Spleen (tissue), 13 donors: ENCODE results near the gene ABI2. TPM values are rescaled to one million over a fixed set of nuclear protein-coding genes. Genes with fewer than 3 reads are reported as not detected.

Experiments
- DNase-seq: peaks from one replicate; pipeline ENCODE4 v3.0.0-alpha.2; 2020
- H3K27ac ChIP-seq, 8 donors: fragments of 200-600 bp; sonication (generic) in 7 of 8; 1 replicate in 4 of 8; 2 replicates in 4 of 8; pipeline versions ENCODE4 v1.5.0 to v1.8.0; 2016 to 2021; ENCODE audit warnings: inconsistent platforms in 4 of 8, mild to moderate bottlenecking in 4 of 8, moderate library complexity in 1 of 8
- H3K27me3 ChIP-seq, 7 donors: fragments of 200-600 bp; sonication (generic) in 6 of 7; replicated peaks in 1 of 7; 1 replicate in 4 of 7; 2 replicates in 3 of 7; pipeline versions ENCODE4 v1.5.0 to v1.8.0; 2016 to 2021; ENCODE audit warnings: inconsistent platforms in 3 of 7, mild to moderate bottlenecking in 1 of 7
- H3K36me3 ChIP-seq, 6 donors: fragments of 200-600 bp; sonication (generic) in 5 of 6; 1 replicate in 4 of 6; 2 replicates in 2 of 6; pipeline versions ENCODE4 v1.5.0 to v1.8.0; 2016 to 2021; ENCODE audit warnings: inconsistent platforms in 2 of 6
- H3K4me1 ChIP-seq, 6 donors: fragments of 200-600 bp; sonication (generic) in 5 of 6; 1 replicate in 3 of 6; 2 replicates in 3 of 6; pipeline versions ENCODE4 v1.5.0 to v1.8.0; 2016 to 2021; ENCODE audit warnings: inconsistent platforms in 3 of 6
- H3K4me3 ChIP-seq, 8 donors: fragments of 200-600 bp; sonication (generic) in 7 of 8; 1 replicate in 4 of 8; 2 replicates in 4 of 8; pipeline versions ENCODE4 v1.5.0 to v1.8.0; 2016 to 2021; ENCODE audit warnings: inconsistent platforms in 4 of 8, mild to moderate bottlenecking in 4 of 8, moderate library complexity in 2 of 8
- H3K9me3 ChIP-seq, 8 donors: fragments of 200-600 bp; sonication (generic) in 7 of 8; 1 replicate in 4 of 8; 2 replicates in 4 of 8; pipeline versions ENCODE4 v1.5.0 to v1.8.0; 2016 to 2021; ENCODE audit warnings: inconsistent platforms in 4 of 8
- CTCF ChIP-seq, 11 experiments: fragments of 200-600 bp in 7 of 11; fragments of 450-650 bp in 4 of 11; sonication (generic) in 4 of 11; IDR thresholded peaks in 8 of 11; conservative IDR thresholded peaks in 3 of 11; 1 replicate in 7 of 11; 2 replicates in 4 of 11; pipeline versions ENCODE4 v1.4.0 to v1.8.0; 2016 to 2021; ENCODE audit warnings: antibody characterized with exemption in 11 of 11, inconsistent platforms in 4 of 11, mild to moderate bottlenecking in 1 of 11
- POLR2A ChIP-seq, 3 donors: fragments of 450-650 bp; IDR thresholded peaks; one replicate each; pipeline ENCODE4 v1.5.1; 2017; ENCODE audit warnings: antibody characterized with exemption in 3 of 3, mild to moderate bottlenecking in 1 of 3
- POLR2AphosphoS5 ChIP-seq, 3 donors: sonication (generic); formaldehyde crosslinking; IDR thresholded peaks; one replicate each; pipeline ENCODE4 v1.5.1; 2017; ENCODE audit warnings: antibody characterized with exemption in 3 of 3
- WGBS, 5 donors: extraction: QIAGEN DNeasy Blood & Tissue Kit in 3 of 5; methylation state at CpG; one replicate each; pipeline versions ENCODE4 v1.1.5 to v1.1.7; 2013 to 2018; 5-methylcytosine and 5-hydroxymethylcytosine counted together
- intact Hi-C: fragments of 100-400 bp; cut with DNase I; formaldehyde crosslinking; loops from one replicate; pipeline ENCODE4 v1.15.0; 2023; ENCODE audit warnings: low total_unique reads
- long read RNA-seq, 2 donors: transcript quantifications; one replicate each; lab custom pipeline, GENCODE V29; 2026
- polyA plus RNA-seq, 3 donors: library from polyadenylated mRNA; stranded (reverse); fragments of 200-250 nt; gene quantifications; one replicate each; pipeline ENCODE4 v1.2.1, GENCODE V29; 2013
- total RNA-seq, 7 donors: library from RNA; depleted of rRNA in 3 of 7; stranded (reverse); fragments of >200 nt in 3 of 7; fragmentation: NEBNext Ultra II Directional in 4 of 7; extraction: Animal tissue kit (Norgen Biotek cat#: 25700) in 4 of 7; gene quantifications; one replicate each; pipeline versions ENCODE4 v1.1.0 to v1.2.1, GENCODE V29; 2016 to 2021
- donor health status: healthy with polysubstance abuse.
- donor health status: DM: no; HTN: no; CAD: no; lungs with moderate emphysema.
- donor health status: DM: no; HTN: no; CAD: no.
- donor health status: Bipolar disorder and iron deficiency.
- donor health status: healthy.
- donor health status: DM: no; HTN: no; CAD: no.
- donor health status: DM: yes; HTN: yes; CAD: no.

The ABI2 gene
- total RNA-seq, result 10 to 100 TPM; 30.1 to 46.9 (median 37.0) TPM
- polyA plus RNA-seq, result 1 to 10 TPM; 6.0 to 9.6 (median 6.6) TPM
- long read RNA-seq, donor 1, full-length matches to known transcripts, result 8 of 27 reads
- long read RNA-seq, donor 1, partial matches to known transcripts, result 19 of 27 reads
- long read RNA-seq, donor 1, other reads (novel, unspliced or antisense), result 0 of 27 reads
- long read RNA-seq, donor 2, full-length matches to known transcripts, result 7 of 7 reads
- long read RNA-seq, donor 2, partial matches to known transcripts, result 0 of 7 reads
- long read RNA-seq, donor 2, other reads (novel, unspliced or antisense), result 0 of 7 reads

GRCh38 chr2:203327901-203328759 lies at the start of gene ABI2:
TSS of gene ABI2 (plus strand) at chr2:203328394. CDS start at chr2:203328515, 121 bp downstream.
- TF ChIP-seq POLR2A (IDR thresholded peaks at IDR 0.05) (no peak), CTCF (IDR thresholded peaks at IDR 0.05 in 8 of 11, conservative IDR thresholded peaks at IDR 0.05 in 3 of 11) (no peak), POLR2AphosphoS5 (IDR thresholded peaks at IDR 0.05) (peak in 2 of 3 donors; percentile 73 to 75)
- peaks cover 0 to 39% (median 26%) of the 10 kb centered on the region in 6 donors for H3K4me1 ChIP-seq
- H3K4me3 ChIP-seq, result peak within 1 kb of the TSS; percentile 83 to 100 (median 98)
- peak within 1 kb of the TSS; percentile 27 to 86 (median 83) for H3K27ac ChIP-seq
- DNase-seq, result peak; percentile 89
- no peaks in the 10 kb centered on the region for H3K27me3 ChIP-seq
- 0 to 1% (median 1%) methylated on average over 32 to 98 of the region's 98 CpGs for WGBS, 5 donors
- H3K9me3 ChIP-seq, result no peaks in the 10 kb centered on the region
- no peaks in the 10 kb centered on the region for H3K36me3 ChIP-seq
- intact Hi-C loops, result no loop called here

GRCh38 chr2:203279288-203279687 lies 48.9 kb upstream of the ABI2 start:
- intact Hi-C loops, result no loop called here
- no peak overlapping the region for H3K4me3 ChIP-seq
- TF ChIP-seq CTCF (IDR thresholded peaks at IDR 0.05 in 8 of 11, conservative IDR thresholded peaks at IDR 0.05 in 3 of 11), result no peak
- TF ChIP-seq POLR2A (IDR thresholded peaks at IDR 0.05), result no peak
- no peak for TF ChIP-seq POLR2AphosphoS5 (IDR thresholded peaks at IDR 0.05)
- no peak for DNase-seq
- H3K27ac ChIP-seq, result no peak overlapping the region
- H3K9me3 ChIP-seq, result no peaks in the 10 kb centered on the region
- no peaks in the 10 kb centered on the region for H3K4me1 ChIP-seq
- H3K27me3 ChIP-seq, result no peaks in the 10 kb centered on the region
- H3K36me3 ChIP-seq, result peaks cover 0 to 100% (median 82%) of the 10 kb centered on the region in 6 donors

GRCh38 chr2:203280428-203281064 lies 47.6 kb upstream of the ABI2 start:
- peaks cover 0 to 100% (median 87%) of the 10 kb centered on the region in 6 donors for H3K36me3 ChIP-seq
- TF ChIP-seq POLR2AphosphoS5 (IDR thresholded peaks at IDR 0.05) (no peak), CTCF (IDR thresholded peaks at IDR 0.05 in 8 of 11, conservative IDR thresholded peaks at IDR 0.05 in 3 of 11) (no peak), POLR2A (IDR thresholded peaks at IDR 0.05) (no peak)
- no peak overlapping the region for H3K4me3 ChIP-seq
- intact Hi-C loops, result no loop called here
- H3K27me3 ChIP-seq, result no peaks in the 10 kb centered on the region
- no peak overlapping the region for H3K27ac ChIP-seq
- no peaks in the 10 kb centered on the region for H3K9me3 ChIP-seq
- DNase-seq, result no peak
- 90 to 95% (median 92%) methylated on average over 6 of the region's 6 CpGs for WGBS, 5 donors
- no peaks in the 10 kb centered on the region for H3K4me1 ChIP-seq
